ENCODE measurements around the gene ATF6. TPM values are rescaled to one million over a fixed set of nuclear protein-coding genes. Genes with fewer than 3 reads are reported as not detected.

Gene ATF6
- total and polyA plus RNA-seq, 9 of the 15 experiments (the other 6 are each of a cell fraction or from before 2014, with no cell fraction given) = 11.7 to 32.4 (median 20.4) TPM

DNA sequence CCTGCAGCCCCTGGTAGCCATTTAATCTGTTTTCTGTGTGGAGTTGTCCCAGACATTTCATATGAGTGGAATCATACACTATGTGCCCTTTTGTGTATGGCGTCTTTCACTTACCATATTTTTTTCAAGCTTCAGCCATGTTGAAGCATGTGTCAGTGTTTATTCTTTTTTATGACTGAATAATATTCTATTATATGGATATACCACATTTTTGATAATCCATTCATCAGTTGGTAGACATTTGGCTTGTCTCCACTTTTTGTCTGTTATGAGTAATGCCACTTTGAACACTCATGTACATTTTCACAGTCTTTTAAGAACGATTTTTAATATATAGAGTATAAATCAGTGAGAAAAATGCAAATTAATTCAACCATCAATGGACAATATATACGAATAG is 44.7 kb downstream of the ATF6 start:
- Histone ChIP-seq H3K36me3 (ENCODE audit: control insufficient read depth, insufficient read depth, low read length) (peaks cover 29% of the 10 kb centered on the region), H3K9me3 (replicated peaks; ENCODE audit: control insufficient read depth, insufficient read depth, low read depth, low read length) (no peaks in the 10 kb centered on the region; the same call in 1 of the 2 replicates), H2AFZ (ENCODE audit: low read depth, low read length) (no peak overlapping the region), H3K27ac (ENCODE audit: extremely low read depth, low read depth, low read length) (no peak overlapping the region), H3K4me1 (replicated peaks in 1 of 2; ENCODE audit: control insufficient read depth in 2 of 2, insufficient read depth in 2 of 2, low read length in 2 of 2) (no peaks in the 10 kb centered on the region), H3K27me3 (ENCODE audit: control insufficient read depth in 2 of 2, insufficient read depth in 2 of 2, low read length in 2 of 2) (no peaks in the 10 kb centered on the region), H3K79me2 (ENCODE audit: control insufficient read depth, insufficient read depth, low read length) (no peaks in the 10 kb centered on the region), H3K4me3 (no peak overlapping the region), H3K9me1 (ENCODE audit: control insufficient read depth, insufficient read depth, low read length) (no peaks in the 10 kb centered on the region), H4K20me1 (replicated peaks; ENCODE audit: control insufficient read depth, insufficient read depth, low read length) (no peaks in the 10 kb centered on the region), H3K9ac (ENCODE audit: insufficient read depth in 1 of 2, low read depth in 2 of 2, low read length in 2 of 2) (no peak overlapping the region), H3K4me2 (ENCODE audit: insufficient read depth, low read length) (no peak overlapping the region)
- BruUV-seq (replicated peaks) = no TSS peak
- POLR2A ChIA-PET = no interaction called here
- peak; percentile 11 for TF ChIP-seq RBM25 (IDR thresholded peaks at IDR 0.05; ENCODE audit: low read depth, low read length, severe bottlenecking)
- TF ChIP-seq CREB1 (IDR thresholded peaks at IDR 0.05) = no peak
- no peak for TF ChIP-seq CREB1 (CRISPR knock-in tag; IDR thresholded peaks at IDR 0.05)
- CTCF ChIA-PET (ENCODE audit: low intra/inter-chr PET ratio) = no interaction called here
- intact Hi-C loops (cut with micrococcal nuclease) (no loop called here), in situ Hi-C loops (cut with MboI) (no loop called here)
- no peak for FAIRE-seq
- no peak for DNase-seq (ENCODE audit: extremely low read depth in 1 of 4, low spot score in 3 of 4)
- 93% methylated on average over 3 of the region's 3 CpGs for WGBS (ENCODE audit: insufficient coverage, low coverage, missing lambda C conversion rate)
- ATAC-seq = no peak

- H3K4me3 ChIP-seq = no peak overlapping the region
- BruUV-seq (replicated peaks) = no TSS peak
- ChIA-PET CTCF (ENCODE audit: low intra/inter-chr PET ratio) (no interaction called here), POLR2A (interaction anchor here (0.6 kb wide), 1 partner anchor 502 kb away, joined by 4 read pairs; the partner anchor contains the start of gene SDHC)
- H3K9me1 ChIP-seq (ENCODE audit: control insufficient read depth, insufficient read depth, low read length) = no peaks in the 10 kb centered on the region
- FAIRE-seq (no peak), ATAC-seq (no peak), DNase-seq (ENCODE audit: extremely low read depth in 1 of 4, low spot score in 3 of 4) (no peak)
- intact Hi-C loops (cut with micrococcal nuclease) = no loop called here
- H3K4me1 ChIP-seq (replicated peaks in 1 of 2; ENCODE audit: control insufficient read depth in 2 of 2, insufficient read depth in 2 of 2, low read length in 2 of 2) = no peaks in the 10 kb centered on the region
- H3K9me3 ChIP-seq (replicated peaks; ENCODE audit: control insufficient read depth, insufficient read depth, low read depth, low read length) = no peaks in the 10 kb centered on the region
- no peaks in the 10 kb centered on the region for H3K79me2 ChIP-seq (ENCODE audit: control insufficient read depth, insufficient read depth, low read length)
- no peak overlapping the region for H2AFZ ChIP-seq (ENCODE audit: low read depth, low read length)
- no peak overlapping the region for H3K4me2 ChIP-seq (ENCODE audit: insufficient read depth, low read length)
- no peak overlapping the region for H3K27ac ChIP-seq (ENCODE audit: extremely low read depth, low read depth, low read length)
- in situ Hi-C loops (cut with MboI) = no loop called here
- no peak overlapping the region for H3K9ac ChIP-seq (ENCODE audit: insufficient read depth in 1 of 2, low read depth in 2 of 2, low read length in 2 of 2)
- H3K36me3 ChIP-seq (ENCODE audit: control insufficient read depth, insufficient read depth, low read length) = peaks cover 38% of the 10 kb centered on the region; the same call in 2 of the 3 replicates
- H3K27me3 ChIP-seq (ENCODE audit: control insufficient read depth in 2 of 2, insufficient read depth in 2 of 2, low read length in 2 of 2) = no peaks in the 10 kb centered on the region
- no peak for TF ChIP-seq ETV1 (tag; conservative IDR thresholded peaks at IDR 0.05; ENCODE audit: low read depth)
- no peak for TF ChIP-seq CEBPG (CRISPR knock-in tag; IDR thresholded peaks at IDR 0.05)
- TF ChIP-seq CEBPG (tag; conservative IDR thresholded peaks at IDR 0.05 in 1 of 2, IDR thresholded peaks at IDR 0.05 in 1 of 2) = 0 out of 4 replicates have a peak, but pooled peaks of 1 of the 2 experiments have one; percentile 14
- H4K20me1 ChIP-seq (replicated peaks; ENCODE audit: control insufficient read depth, insufficient read depth, low read length) = no peaks in the 10 kb centered on the region
- WGBS (ENCODE audit: insufficient coverage, low coverage, missing lambda C conversion rate) = 93% methylated on average over 1 of the region's 1 CpG
Observed at GRCh38 chr1:161816201-161816600, 50.1 kb downstream of the ATF6 start.
